EL (cell line): ENCODE measurements around the gene SNAPC4.
A peak's percentile ranks its signal among the peaks of the same experiment; 100 is the strongest.

Experiments
- DNase-seq: peaks from one replicate; pipeline ENCODE4 v3.0.0-alpha.2; 2016

The SNAPC4 gene

DNA sequence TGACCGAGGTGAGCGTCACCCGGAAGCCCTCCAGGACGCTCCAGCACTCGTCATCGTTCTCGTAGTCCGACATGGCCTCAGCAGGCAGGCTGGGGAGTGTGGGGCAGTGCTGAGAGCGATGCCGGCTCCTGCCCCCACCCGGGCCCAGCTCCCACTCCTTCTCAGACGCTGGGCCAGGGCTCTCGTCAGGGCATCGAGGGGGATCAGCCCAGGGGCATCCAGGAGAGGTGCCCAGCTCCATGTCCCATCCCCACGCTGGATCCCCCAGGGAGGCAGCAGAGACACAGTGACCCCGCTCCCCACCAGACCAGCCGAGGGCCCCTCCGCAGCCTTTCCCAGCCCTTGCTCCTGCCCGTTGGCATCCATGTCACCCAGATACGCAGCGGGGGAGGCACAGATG is 28.0 kb downstream of the SNAPC4 start:
- DNase-seq: no peak

DNA sequence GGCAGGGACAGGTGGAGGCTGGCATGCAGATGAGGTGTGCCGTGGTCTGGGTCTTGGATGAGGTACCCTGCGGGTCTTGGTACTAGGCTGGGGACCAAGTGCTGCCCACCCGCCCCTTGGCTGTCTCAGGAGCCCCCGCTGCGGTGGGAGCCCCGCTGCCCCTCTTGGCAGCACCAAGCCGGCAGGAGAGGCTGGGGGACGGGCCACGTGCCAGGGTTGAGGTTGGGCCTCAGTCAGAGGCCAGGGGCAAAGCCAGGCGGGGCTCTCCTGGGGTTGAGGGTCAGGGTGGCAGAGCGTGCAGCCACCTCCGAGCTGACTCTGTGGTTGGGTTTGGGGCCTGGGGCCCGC is 28.5 kb downstream of the SNAPC4 start:
- DNase-seq: no peak

DNA sequence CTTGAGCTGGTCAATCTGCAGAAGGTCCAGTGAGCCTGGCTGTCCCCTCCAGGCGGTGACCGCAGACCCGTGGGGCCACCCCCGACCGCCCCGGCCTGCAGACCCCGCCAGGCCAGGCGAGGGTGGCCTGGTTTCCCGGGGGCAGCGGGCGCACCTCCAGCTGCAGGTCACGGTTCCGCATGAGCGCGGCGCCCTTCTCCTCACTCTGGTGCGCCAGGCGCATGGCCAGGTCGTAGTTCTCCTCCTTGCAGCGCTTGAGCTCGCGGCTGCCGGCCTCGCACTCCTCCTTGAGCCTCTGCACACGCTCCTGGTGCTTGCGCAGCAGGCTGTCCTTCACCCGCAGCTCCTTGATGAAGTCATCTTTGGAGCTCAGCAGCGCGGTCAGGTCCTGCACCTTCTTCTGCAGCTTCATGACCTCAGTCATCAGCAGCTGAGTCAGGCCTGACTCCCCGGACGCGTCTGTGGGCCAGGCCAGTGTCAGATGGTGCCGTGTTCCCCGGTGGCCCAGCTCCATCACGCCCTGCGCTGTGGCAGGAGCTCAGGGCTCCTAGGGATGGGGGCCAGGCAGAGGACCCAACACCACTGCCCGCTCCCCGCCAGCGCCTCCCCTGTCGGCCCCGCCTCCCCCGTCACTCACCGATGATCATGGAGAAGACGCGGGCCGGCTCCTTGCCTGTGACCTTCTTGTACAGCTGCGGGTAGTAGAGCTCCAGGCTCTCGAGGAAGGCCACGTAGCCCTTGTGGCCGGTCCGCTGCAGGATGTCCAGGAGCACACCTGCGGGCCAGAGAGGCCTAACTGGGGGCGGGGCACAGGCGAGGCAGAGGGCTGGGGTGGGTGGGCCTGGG is 29.1 kb downstream of the SNAPC4 start:
- peak; percentile 65 for DNase-seq

DNA sequence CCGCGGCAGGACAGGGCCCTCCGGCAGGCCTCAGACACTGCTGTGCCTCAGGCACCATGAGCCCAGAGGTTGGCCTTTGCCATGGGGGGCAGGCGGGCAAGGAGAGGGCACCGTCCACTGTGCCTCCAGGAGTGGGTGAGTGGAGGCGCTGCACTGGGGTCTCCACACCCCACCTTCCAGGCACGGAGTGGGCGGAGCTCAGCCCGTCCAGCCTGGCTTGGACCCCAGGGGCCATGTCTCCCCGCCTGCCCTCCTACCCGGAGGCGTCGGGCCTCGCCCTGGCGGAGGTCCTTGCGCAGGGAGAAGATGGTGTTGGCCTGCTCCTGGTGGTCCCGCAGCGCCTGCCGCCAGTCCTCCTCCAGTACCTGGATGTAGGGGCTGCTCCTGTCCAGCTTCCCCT is 29.9 kb downstream of the SNAPC4 start:
- DNase-seq: no peak

DNA sequence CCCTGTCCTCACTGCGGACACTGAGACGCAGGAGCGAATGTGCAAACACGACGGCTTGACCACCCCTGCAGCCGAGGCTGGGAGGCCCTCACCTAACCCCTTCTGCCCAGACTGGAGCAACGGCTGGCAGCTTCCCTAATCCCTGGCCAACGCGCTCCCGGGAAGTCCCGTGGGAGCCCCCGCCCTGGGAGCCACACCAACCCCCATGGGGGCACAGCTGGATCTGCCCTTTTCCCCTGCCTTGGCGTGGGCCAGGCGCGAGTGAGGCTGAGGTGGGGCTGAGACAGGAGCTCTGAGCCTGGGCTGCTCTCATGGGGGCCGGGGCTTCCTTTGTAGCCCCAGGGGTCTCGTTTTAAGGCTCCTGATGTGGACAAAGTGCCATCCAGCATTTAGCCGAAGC is 31.8 kb downstream of the SNAPC4 start:
- DNase-seq: no peak

DNA sequence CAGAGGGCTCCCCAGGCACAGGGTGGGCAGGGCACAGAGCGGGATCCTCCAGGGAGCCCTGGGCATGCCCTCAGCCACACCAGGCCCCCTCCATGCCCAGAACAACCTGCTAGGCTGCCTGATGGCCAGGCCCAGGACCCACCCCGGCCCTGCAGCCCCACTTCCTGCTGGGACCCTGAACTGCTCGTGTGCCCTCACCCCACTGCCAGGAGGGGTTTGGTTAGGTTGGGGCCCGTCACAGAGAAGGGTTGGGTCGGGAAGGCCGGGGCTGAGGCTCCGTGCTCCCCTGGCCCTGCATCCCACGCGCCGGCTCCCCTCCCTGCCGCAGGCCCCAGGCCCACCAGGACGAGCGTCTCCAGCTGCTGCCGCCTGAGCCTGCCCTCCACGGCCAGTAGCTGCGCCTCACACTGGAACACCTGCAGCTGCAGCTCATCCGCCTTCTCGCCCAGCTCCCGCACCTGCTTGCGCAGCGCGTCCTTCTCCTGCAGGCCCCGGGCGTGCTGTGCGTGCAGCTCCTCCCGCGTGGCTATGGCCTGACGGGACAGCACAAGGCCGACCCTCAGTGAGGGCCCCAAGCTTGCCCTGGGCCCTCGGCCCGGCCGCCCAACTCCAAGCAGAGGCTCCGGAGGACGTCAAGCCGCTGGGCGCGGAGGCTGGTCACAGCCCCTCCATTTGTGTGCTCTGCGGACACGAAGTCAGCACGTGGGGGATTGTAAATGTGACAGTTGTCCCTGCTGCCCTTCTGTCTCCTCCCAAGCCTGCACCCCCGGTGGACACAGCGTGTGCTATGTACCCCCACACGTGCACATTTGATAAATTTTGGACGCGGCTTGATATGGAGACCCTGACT is 32.4 kb downstream of the SNAPC4 start:
- no peak for DNase-seq

DNA sequence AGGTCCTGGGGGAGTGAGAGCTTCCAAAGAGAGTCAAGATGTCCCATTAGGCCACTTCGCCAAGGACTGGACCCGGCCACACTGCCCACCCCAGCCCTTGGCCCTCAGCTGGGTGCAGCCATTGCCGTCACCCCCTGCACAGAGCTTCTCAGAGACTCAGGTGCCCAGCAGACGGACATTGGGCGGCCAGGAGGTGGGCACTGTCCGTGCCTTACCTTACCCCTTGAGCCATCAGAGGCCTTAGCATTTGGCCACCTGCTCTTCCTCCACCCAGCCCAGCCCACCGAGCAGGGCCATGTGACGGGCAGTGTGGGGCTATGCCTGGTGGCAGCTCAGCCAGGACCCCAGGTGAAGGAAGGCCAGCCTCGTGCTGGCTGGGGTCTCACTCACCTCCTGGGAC is 33.1 kb downstream of the SNAPC4 start:
- DNase-seq: no peak

DNA sequence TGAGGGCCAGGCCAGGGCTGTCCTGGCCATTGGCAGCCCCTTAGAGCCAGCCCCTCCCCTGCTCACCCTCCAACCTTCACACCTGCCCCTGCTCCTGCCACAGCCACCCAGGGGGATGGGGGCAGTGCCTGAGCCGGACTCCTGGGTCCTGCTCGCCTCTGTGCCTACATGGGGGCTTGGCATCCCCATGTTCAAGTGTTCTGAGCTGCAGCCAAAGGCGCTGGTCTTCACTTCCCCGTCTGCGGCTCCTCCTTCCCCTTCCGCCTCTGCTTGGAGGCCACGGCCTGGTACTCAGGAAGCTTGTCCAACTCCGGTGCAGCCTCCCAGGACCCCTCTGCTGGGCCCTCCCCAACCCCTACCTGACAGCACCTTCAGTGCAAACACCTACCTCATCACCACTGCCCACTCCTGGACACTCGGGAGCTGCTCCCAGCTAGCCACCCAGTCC is 34.2 kb downstream of the SNAPC4 start:
- no peak for DNase-seq

DNA sequence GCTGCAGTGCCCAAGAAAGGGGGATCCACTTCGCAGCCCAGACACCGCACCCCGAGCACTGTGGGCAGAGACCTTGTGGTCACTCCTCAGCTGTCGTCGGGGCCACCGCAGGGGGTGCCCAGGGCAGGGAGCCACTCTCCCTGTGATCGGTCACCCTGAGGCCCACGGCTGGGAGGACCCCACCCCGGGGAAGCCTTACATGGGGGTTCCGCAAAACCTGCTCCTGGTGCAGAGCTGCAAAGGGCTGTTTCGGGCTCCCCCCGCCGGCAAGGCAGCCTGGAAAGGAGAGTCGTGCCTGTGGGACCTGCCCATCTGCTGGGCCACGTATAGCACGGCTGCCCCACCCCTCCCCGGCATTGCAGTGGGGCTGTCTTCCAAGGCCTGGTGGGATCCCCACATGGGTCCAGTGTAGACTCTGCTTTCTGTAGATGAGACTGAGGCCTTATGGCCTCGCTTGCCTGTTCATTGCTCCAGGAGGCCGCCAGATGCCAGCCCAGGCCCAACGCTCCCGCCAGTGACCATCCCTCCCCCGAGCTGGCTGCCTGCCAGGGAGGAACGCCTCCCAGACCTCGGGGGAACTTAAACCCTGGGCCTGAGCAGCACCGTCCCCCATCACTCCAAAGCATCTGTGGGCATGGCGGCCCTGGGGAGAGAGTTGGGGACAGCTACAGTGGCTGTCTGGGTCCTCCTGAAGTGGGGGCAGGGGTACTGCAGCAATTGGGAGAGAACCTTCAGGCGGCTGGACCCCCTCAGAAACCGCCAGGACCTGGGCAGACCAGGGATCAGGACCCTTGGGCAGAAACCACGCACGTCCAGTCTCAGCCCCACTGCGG is 34.8 kb downstream of the SNAPC4 start:
- no peak for DNase-seq

DNA sequence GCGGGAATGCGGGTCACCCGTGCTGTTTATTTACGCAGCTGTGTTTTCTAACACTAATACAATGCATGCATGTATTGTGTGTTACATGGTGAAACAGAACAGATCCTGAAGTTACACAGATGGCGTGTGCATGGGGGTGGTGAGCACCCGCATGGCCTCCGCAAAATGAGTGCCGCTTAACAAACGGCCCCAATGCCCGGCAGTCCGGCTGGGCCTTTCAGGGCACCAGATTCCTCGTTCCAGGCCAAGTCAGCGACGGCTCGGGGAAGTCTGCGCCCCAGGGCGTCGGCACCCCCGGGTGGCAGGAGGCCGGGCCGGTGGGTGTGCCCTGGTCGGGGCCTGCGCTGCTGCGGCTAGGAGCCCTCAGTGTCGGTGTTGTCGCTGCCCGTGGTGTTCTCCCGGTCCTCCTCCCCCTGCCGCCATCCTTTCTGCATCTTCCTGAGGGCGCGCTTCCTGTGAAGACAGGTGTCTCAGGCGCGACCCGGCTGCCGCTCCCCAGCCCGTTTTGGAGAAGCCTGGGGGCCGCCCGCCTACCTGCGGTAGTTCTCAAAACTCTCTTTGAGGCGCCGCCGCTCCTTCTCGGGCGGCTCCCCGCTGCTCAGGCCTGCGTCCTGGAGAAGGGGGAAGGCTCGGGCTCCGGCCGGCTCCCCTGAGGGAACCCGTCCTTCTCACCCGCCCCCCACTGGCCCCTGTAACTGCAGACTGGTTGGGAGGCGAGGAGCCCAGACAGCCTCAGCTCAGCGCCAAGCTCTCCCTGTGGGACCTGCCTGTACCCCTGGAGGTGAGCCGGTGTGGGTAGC is 35.8 kb downstream of the SNAPC4 start:
- no peak for DNase-seq

DNA sequence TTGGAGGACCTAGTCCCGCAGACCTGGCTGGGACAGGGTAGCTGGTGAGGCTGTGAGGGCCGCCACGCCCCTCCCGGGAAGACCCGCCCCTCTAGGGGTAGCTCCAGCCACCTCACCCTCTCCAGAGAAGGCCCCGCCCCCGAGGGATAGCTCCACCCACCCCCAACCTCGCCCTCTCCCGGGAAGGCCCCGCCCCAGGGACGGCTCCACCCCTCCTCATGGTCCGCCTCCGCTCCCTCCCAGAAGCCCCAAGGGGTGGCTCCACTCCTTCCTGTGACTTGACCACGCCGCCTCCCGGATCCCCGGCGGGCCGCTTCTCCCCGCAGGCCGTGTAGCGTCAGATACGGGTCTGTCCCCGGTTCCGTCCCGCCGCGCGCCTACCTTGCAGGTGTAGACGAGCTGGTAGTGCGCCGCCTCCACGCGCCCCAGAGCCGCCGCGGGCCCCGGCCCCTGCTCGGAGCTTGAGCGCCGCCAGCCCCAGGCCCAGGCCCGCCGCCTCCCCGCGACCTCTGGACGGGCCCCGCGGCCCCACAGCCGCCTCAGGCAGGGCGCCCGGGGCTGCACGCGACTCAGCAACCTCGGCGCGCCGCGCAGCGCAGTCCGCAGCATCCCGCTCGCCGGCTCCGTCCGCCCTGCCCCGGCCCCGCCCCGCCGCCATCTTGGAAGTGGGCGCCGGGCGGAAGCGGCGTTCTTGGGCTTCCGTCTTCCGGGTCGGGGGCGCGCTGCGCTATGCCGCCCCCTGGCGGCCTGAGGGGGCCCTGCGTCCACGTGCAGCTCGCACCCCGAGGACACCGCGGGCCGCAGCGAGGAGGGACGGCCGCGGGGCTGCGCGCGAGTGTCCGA is 36.6 kb downstream of the SNAPC4 start, which contains the start of gene DNLZ:
Gene DNLZ, minus strand, starts transcription at position 639 of the 843 bp plus-strand sequence. Its CDS starts 30 bp downstream, at position 609.
- DNase-seq: peak; percentile 95

DNA sequence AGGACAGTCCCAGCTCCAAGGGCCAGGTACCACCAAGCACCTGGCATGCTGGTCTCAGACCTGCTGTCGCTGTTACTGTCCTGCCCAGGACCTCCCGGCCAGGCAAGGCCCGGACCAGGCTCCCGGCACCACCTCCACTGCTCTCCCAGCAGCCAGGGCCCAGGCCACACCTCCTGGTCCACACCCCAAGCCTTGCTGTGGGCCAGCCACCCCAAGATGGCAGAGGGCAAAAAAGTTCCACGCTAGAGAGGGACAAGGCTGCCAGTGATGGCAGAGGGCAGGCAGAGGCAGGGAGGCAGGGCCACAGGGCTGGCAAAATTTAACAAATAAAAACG is 37.6 kb downstream of the SNAPC4 start:
- no peak for DNase-seq

DNA sequence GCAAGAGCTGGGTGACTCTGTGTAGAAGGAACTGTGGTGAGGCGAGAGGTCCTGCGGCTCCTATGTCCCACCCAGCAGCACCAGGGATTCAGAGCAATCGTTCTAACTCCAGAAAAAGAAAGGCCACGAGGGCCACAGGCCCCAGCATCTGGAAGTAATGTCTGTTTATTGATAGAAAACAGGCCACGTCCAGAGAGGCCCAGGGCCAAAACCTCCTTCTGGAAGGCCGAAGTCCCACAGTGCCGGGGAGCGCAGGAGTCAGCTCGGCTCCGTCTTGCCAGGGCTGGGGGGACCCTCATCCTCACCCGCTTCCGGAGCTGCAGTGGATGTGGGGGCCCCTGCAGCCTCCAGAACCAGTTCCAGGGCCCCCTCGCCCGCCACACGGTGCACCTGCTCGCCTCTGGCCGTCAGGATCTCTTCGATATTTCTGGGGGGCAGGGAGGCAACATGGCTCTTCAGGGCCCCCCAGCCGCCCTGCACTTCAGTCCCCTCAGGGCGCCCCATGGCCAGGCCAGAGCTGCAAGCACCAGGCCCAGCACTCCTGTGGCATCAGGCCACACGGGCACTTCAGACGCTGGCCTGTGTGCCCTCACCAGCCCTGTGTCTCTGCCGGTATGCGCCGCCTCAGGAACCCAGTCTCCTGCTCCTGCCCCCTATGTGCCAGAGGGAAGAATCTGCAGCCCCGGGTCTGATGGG is 38.1 kb downstream of the SNAPC4 start:
- no peak for DNase-seq

DNA sequence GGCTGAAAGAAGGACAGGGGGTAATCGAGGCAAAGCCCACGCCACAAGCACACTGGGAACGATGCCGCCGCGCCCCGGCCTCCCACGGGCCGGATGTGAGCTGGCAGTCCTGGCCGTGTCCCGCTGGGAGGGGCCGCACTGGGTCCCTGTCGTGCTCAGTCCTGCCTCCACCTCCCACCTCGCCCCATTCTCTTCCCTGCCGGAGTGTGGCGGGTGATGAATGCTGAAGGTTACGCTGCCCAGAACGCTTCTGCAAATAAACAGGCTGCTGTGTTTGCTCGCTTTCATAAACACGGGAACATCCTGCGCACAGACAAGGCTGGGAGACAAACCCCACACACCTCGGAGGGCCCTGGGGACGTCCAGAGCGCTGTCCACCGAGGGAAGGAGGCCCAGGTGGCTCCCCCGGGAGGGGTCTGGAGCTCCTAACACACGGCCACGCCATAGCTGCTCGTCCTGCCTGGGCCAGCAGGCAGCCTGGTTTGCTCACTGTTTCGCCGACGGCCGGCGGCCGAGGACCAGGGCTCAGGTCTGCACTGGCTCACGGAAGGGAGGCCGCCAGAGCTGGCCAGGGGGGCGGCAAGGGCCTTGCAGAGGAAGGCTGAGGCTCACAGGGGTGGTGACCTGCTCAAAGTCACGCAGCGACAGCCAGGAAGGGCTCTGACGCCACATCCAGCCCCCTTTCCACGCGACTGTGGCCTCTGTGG is 38.8 kb downstream of the SNAPC4 start:
- DNase-seq: peak; percentile 46

DNA sequence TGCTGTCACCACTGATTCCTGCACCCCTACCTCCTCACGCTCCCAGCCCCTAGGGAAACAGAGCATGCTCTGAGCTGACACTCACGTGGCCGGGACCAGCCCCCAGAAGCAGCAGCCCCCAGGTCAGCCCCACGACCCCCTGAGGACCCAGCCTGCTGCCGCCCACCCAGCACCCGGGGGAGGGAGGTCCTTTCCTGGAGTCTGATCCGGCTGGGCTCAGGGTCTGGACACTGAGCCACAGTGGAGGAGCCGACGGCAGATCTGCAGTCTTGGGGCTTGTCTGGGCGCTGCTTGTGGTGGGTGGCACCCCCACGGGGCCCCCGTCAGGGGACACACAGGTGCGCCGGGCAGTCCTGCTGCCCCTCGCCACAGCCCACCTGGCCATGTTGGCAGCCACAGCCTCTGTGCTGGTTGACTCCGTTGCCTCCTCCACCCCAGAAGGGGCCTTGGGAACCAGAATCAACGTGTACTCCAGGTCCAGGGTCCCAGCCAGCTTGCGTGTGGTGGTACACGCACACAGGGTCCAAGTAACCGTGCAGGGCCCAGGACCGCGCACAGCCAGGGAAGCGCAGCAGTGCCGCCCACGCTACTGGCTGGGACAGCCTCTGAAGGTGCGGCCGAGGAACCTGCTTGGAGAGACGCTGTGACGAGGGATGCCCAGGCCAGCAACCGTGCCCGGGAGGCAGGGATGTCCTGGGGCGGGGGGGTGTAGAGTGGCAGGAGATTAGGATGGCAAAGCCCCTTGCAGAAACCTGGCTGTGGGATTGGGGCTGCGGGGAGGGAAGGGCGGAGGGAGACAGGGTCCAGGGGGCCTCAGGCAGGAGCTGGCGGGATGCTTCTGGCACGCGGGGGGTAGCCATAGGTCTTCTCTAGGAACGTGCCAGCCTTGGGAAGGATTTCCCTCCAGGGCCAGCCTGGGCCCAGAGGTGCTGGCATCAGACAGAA is 39.9 kb downstream of the SNAPC4 start:
- DNase-seq: no peak

DNA sequence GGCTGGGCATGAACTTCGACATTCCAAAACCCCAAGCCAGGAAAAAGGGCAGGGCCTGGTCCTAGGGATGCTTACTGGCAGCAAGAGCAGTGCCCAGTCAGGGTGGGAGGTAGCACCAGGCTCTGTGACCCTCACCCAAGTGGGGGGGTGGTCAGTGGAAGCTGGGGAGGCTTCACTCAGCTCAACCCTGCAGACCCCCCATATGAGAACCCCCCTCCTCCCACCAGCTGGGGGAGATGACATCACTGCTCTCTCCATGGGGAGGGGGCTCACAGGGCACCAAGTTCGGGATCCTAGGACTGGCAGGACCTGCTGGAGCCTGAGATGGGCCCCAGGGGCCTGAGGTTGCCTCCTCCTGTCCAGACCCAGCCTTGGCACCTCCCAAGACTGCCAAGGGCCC is 41.1 kb downstream of the SNAPC4 start:
- no peak for DNase-seq

DNA sequence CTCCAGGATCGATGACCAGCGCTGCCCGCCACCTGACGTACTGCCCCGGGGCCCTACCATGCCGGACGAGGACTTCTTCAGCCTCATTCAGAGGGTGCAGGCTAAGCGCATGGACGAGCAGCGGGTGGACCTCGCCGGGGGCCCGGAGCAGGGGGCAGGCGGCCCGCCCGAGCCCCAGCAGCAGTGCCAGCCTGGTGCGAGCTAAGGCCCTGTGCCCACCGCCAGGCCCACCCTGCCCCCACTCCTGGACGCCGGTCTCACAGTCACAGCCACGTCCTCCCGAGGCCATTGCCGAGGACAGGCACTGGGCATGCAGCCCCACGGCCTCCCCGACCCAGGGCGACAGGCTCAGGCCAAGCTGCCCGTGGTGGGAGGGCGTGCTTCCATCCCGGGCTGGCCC is 42.0 kb downstream of the SNAPC4 start:
- DNase-seq: no peak

DNA sequence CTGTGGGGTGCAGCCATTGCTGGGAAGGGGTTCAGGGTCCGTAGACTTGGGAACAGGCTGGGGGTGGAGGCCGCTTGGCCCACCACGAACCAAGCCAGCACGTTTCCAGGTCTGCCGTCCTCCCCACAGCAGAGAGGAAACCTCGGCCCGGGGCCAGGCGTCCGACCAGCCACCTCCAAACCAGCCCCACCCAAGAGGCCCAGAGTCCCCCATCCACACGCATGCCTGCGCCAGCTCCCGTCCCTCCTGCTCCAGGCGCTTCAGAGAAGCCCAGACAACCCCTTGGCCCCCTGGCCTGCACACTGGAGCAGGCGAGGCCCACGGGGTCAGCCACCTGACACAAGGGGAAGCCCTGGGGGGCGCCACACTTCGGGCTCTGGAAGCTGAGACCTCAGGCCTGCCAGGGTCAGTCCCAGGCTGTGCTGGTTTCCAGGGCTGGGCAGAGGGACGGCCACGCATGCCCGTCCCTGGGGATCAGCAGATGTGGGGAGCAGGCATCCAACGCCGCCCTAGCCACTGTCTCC is 42.7 kb downstream of the SNAPC4 start:
- no peak for DNase-seq
